Activated CD4-positive, alpha-beta T cell treated with anti-CD3 and anti-CD28 coated beads, Interleukin-2, amount 10 ng/mL, durations not matched to agents 24 days and 14 days (primary cell): ENCODE measurements around the gene PLCXD1. TPM values are rescaled to one million over a fixed set of nuclear protein-coding genes. Genes with fewer than 3 reads are reported as not detected.

ENCODE experiments used
- DNase-seq: peaks from one replicate; pipeline ENCODE4 v3.0.0; 2022
- H3K27ac Mint-ChIP-seq: one replicate; pipeline ENCODE4 v1.8.0; 2022; ENCODE audit warnings: mild to moderate bottlenecking, mixed read lengths
- H3K27me3 Mint-ChIP-seq: one replicate; pipeline ENCODE4 v1.8.0; 2022; ENCODE audit warnings: mixed read lengths
- H3K36me3 Mint-ChIP-seq: one replicate; pipeline ENCODE4 v1.8.0; 2022; ENCODE audit warnings: low read depth, mild to moderate bottlenecking, mixed read lengths
- H3K4me1 Mint-ChIP-seq: one replicate; pipeline ENCODE4 v1.8.0; 2021; ENCODE audit warnings: mixed read lengths
- H3K4me3 Mint-ChIP-seq: one replicate; pipeline ENCODE4 v1.8.0; 2022; ENCODE audit warnings: mild to moderate bottlenecking, moderate library complexity, mixed read lengths
- H3K9me3 Mint-ChIP-seq: one replicate; pipeline ENCODE4 v1.8.0; 2021; ENCODE audit warnings: mixed read lengths
- intact Hi-C: fragments of 100-400 bp; cut with micrococcal nuclease; formaldehyde crosslinking; loops from one replicate; pipeline ENCODE4 v1.15.1; 2023
- total RNA-seq: library from RNA; stranded (reverse); gene quantifications from 2 replicates; pipeline ENCODE4 v1.2.3, GENCODE V29; 2022

The PLCXD1 gene
- total RNA-seq, 1 donor from 2014 or later = 68.7 TPM

DNA sequence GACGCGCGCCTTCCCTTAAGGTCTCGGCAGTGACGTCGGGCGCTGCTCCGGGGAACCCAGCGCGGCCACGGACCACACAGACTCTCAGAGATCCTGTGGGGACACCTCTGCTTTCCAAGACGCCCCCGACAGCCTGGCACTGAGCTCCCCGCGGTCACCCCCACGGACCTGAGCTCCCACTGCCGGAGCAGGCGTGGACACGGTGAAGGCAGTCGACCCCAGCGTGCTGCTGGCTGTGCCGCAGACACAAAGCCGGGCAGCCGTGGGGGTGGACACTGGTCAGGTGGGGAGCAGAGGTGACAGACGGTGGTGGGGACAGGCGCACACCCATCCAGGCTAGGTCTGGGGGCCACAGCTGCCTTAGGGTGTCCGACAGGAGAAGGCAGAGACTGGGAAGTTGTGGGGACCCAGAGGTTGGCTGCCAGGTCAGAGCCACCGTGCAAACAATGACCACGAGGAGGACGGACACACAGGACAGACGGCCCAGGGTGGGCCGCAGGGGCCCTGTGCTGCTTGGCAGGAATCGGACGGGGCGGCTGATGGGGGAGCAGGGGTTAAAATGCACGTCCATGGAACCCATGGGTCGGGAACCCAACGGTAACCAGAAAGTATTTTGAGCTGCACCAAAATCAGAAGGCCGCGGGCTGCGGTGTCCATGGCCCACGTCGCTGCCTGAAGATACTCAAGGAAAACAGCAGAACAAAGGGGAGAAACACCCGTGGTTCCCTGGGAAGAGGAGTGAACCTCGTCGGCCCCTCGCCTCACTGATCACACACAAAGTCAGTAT is 54.0 kb downstream of the PLCXD1 start:
- H3K9me3 Mint-ChIP-seq = no peaks in the 10 kb centered on the region
- H3K36me3 Mint-ChIP-seq = peaks cover 27% of the 10 kb centered on the region
- H3K27me3 Mint-ChIP-seq = no peaks in the 10 kb centered on the region
- H3K27ac Mint-ChIP-seq = no peak overlapping the region
- no peak for DNase-seq
- H3K4me3 Mint-ChIP-seq = no peak overlapping the region
- H3K4me1 Mint-ChIP-seq = no peaks in the 10 kb centered on the region
- intact Hi-C loops = no loop called here

- intact Hi-C loops = no loop called here
- H3K27ac Mint-ChIP-seq = no peak overlapping the region
- no peaks in the 10 kb centered on the region for H3K9me3 Mint-ChIP-seq
- no peaks in the 10 kb centered on the region for H3K27me3 Mint-ChIP-seq
- peaks cover 30% of the 10 kb centered on the region for H3K36me3 Mint-ChIP-seq
- no peaks in the 10 kb centered on the region for H3K4me1 Mint-ChIP-seq
- no peak overlapping the region for H3K4me3 Mint-ChIP-seq
- DNase-seq = no peak
Measured at GRCh38 chrX:335758-336155, 54.6 kb downstream of the PLCXD1 start.

DNA sequence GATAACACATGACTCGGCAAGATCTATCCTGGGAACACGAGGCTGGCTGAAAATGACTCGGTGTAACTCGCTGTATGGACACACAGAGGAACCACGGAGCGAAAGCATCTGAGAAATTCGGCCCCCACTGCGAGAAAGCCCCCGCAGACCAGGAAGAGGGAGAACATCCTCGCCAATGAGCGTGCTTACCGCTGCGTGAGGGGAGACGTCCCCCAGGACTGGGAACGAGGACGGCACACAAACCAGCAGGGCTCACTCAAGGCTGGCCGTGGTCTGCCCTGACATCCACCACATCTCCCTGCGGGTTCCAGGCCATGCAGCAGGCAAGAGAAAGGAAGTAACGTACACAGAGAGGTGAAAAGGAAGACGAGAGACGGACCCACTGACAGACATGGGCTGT is 55.0 kb downstream of the PLCXD1 start:
- Mint-ChIP-seq H3K27ac (no peak overlapping the region), H3K9me3 (no peaks in the 10 kb centered on the region), H3K27me3 (no peaks in the 10 kb centered on the region), H3K4me3 (no peak overlapping the region), H3K4me1 (no peaks in the 10 kb centered on the region), H3K36me3 (peaks cover 33% of the 10 kb centered on the region)
- intact Hi-C loops = no loop called here
- DNase-seq = no peak

DNA sequence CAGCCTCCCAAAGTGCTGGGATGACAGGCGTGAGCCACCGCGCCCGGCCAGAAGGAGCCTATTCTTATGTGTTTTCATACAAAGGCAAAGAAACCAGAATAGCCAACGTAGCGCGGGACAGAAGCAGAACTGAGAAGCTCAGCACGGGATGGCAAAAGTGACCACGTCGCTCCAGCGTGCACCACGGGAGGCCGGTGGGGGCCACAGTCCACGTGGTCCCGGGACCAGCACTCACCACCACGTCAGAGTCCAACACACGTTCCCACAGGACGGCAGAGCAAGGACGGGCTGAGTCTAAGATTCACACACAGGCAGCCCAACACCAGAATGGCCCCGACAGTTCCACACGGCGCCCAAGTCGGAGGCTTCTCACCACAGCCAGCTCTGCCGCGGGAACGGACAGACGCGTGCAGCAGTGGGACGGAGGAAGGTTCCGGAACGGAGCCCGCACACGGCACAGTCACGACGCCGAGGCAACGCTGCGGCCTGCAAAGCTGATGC is 56.2 kb downstream of the PLCXD1 start:
- Mint-ChIP-seq H3K27ac (no peak overlapping the region), H3K9me3 (no peaks in the 10 kb centered on the region), H3K27me3 (no peaks in the 10 kb centered on the region), H3K4me3 (no peak overlapping the region), H3K36me3 (peaks cover 42% of the 10 kb centered on the region), H3K4me1 (no peaks in the 10 kb centered on the region)
- intact Hi-C loops = no loop called here
- no peak for DNase-seq

DNA sequence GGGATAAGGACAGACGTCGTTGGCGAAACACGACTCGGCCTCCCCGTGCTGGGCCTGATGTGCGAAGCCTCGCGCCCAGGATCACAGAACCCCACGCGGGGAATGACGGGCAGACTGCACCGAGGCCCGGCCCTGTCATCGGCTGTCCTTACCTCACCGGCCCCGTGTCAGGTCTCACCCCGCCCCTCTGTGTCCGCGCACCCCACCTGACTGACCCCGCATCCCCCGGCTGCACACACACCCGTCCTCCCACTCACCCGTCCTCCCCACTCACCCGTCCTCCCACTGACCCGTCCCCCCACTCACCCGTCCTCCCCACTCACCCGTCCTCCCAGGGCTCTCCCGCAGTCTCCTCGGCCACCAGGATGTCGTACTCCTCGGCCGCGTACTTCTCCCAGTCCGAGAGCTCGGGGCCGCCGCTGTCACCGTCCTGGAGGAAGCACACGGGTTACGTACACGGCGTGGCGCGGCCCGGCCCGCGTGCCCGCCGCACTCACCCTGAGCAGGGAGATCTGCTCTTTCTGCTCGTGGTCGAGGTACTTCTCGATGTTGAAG is 57.2 kb downstream of the PLCXD1 start:
- intact Hi-C loops = no loop called here
- H3K27me3 Mint-ChIP-seq = no peaks in the 10 kb centered on the region

DNA sequence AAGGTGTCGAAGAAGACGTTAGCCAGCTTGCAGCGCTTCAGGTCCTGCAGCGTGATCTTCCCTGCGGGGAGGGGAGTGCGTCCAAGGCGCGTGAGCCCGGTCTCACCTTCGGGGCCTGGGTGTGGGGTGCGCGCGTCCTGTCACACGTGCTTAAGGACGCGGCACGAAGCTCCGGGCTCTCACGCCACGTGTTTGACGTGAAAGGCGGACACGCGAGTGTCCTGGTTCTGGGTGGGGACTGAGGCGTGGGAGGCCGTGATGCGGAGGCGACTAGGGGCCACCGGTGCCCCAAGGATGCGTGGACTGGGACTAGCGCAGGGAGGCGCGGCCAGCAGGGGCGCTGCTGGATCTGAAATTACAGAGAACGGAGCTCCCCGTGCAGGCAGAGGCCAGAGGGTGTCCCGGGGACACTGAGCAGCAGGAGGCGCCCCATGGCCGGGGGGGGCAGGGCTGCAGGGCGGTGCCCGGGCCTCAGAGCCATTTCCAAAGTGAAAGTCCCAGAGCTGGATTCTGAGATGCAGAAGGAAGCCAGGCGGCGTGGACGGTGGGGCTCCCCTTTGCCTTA is 57.7 kb downstream of the PLCXD1 start:
- no peak overlapping the region for H3K4me3 Mint-ChIP-seq
- no peaks in the 10 kb centered on the region for H3K27me3 Mint-ChIP-seq
- intact Hi-C loops = no loop called here
- no peak overlapping the region for H3K27ac Mint-ChIP-seq
- no peaks in the 10 kb centered on the region for H3K4me1 Mint-ChIP-seq
- H3K9me3 Mint-ChIP-seq = no peaks in the 10 kb centered on the region
- no peak for DNase-seq
- H3K36me3 Mint-ChIP-seq = peaks cover 41% of the 10 kb centered on the region

More for the DNA sequence above, 57.2 kb downstream of the PLCXD1 start:
- Mint-ChIP-seq H3K27ac (no peak overlapping the region), H3K36me3 (peaks cover 41% of the 10 kb centered on the region), H3K9me3 (no peaks in the 10 kb centered on the region), H3K4me1 (no peaks in the 10 kb centered on the region), H3K4me3 (no peak overlapping the region)
- DNase-seq = no peak

DNA sequence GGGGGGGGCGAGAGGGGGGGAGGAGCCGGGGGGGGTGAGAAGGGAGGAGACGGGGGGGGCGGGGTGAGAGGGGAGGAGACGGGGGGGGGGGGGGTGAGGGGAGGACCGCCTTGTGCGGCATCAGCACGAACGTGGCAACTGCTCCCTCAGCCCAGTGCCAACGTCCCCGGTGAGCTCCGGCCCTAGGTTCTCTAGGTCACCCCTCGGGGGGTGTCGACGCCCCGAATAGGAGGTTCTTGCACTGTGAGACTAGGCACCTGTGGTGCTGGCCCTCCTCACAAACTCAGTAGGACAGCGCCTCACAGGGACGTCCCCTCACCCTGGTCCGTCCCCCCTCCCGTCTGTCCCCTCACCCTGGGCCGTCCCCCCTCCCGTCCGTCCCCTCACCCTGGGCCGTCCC is 58.9 kb downstream of the PLCXD1 start:
- no peaks in the 10 kb centered on the region for H3K27me3 Mint-ChIP-seq
- H3K9me3 Mint-ChIP-seq = no peaks in the 10 kb centered on the region
- intact Hi-C loops = no loop called here
- H3K36me3 Mint-ChIP-seq = peaks cover 48% of the 10 kb centered on the region
- no peak overlapping the region for H3K4me3 Mint-ChIP-seq
- no peaks in the 10 kb centered on the region for H3K4me1 Mint-ChIP-seq
- DNase-seq = no peak
- no peak overlapping the region for H3K27ac Mint-ChIP-seq

DNA sequence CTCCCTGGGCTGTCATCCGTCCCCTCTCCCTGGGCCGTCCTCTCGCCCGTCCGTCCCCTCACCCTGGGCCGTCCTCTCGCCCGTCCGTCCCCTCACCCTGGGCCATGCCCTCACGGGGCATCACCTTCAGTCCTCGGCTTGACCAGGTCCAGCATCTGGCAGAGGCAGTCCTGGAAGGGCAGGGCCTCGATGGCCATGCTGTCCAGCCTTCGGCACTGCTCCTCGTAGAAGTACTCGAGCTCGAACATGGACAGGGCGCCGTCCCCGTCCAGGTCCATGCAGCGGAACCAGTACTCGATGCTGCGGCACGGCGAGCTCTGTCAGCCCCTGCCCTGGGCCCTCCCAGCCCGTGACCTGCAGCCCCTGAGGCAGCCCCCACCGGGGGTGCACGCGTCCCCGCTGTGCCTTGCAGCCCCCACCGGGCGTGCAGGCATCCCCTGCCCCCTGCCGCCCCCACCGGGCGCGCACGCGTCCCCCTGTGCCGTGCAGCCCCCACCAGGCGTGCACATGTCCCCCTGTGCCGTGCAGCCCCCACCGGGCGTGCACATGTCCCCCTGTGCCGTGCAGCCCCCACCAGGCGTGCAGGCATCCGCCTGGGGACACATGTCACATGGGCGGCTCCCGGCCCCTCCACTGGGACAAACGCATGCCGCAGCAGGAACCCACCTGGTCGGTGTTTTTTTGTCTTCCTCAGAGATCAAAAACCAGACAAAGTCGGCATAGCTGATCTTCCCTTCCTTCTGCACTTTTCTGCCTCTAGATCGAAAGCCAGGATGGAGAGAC is 59.7 kb downstream of the PLCXD1 start:
- Mint-ChIP-seq H3K4me3 (no peak overlapping the region), H3K4me1 (no peaks in the 10 kb centered on the region), H3K36me3 (peaks cover 50% of the 10 kb centered on the region), H3K9me3 (no peaks in the 10 kb centered on the region), H3K27me3 (no peaks in the 10 kb centered on the region), H3K27ac (no peak overlapping the region)
- intact Hi-C loops = no loop called here
- no peak for DNase-seq

DNA sequence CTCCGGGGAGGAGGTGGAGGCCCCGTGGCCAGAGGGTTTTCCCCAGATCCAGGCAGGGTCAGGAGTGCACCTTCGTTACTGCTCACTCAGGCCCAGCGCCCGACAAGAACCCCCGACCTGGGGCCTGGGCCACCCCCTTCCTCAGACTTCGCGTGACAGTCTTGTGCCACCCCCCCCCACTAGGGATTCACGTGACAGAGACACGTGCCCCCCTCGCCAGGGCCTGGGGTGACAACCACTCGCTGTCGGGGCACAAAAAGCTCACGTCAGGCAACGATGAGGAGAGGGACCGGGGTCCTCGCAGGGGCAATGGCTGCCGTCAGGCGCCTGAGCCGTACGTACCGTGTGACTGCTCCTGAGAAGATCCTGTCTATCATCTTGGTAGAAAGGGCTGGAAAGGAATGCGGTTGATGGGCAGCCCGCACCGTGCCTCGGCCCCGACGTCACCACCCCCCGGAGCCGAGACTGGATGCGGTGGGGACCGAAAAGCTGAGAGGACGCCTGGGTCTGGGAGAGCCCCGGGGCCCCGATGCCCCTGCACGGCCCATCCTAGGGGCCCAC is 60.4 kb downstream of the PLCXD1 start:
- intact Hi-C loops = no loop called here
- Mint-ChIP-seq H3K4me1 (no peaks in the 10 kb centered on the region), H3K4me3 (no peak overlapping the region), H3K9me3 (no peaks in the 10 kb centered on the region), H3K27ac (no peak overlapping the region), H3K36me3 (peaks cover 45% of the 10 kb centered on the region), H3K27me3 (no peaks in the 10 kb centered on the region)
- no peak for DNase-seq

DNA sequence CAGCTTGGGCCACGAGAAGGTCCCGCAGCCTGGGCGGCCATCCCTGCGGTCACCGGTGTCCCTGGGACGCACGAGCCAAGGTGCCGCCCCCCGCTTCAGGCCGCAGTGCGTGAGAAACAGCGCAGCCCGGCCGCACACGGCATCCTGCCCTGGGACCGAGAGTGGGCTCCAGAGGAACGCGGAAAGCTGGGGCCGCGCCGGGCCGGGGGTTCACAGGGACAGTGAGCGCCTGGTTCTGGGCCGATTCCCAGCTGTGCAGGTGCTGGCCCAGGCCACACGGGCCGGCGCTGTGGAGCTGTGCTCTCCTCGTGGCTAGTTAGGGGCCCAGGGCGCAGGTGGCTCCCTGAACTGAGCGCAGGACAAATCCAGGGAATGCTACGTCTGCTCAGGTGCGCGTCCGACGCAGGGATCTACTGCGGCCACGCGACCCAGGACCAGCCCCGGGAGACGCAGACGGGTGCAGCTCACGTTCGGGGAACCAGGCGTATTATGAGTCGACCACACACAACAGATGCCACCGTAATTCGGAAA is 63.3 kb downstream of the PLCXD1 start:
- Mint-ChIP-seq H3K4me1 (no peaks in the 10 kb centered on the region), H3K4me3 (no peak overlapping the region), H3K9me3 (no peaks in the 10 kb centered on the region), H3K27ac (no peak overlapping the region), H3K36me3 (peaks cover 32% of the 10 kb centered on the region), H3K27me3 (no peaks in the 10 kb centered on the region)
- no peak for DNase-seq
- intact Hi-C loops = no loop called here

GRCh38 chrX:345020-345925 is 64.1 kb downstream of the PLCXD1 start:
- H3K27ac Mint-ChIP-seq = no peak overlapping the region
- H3K9me3 Mint-ChIP-seq = no peaks in the 10 kb centered on the region
- no peaks in the 10 kb centered on the region for H3K4me1 Mint-ChIP-seq
- H3K4me3 Mint-ChIP-seq = no peak overlapping the region
- peaks cover 32% of the 10 kb centered on the region for H3K36me3 Mint-ChIP-seq
- no peak for DNase-seq
- intact Hi-C loops = no loop called here
- H3K27me3 Mint-ChIP-seq = no peaks in the 10 kb centered on the region

DNA sequence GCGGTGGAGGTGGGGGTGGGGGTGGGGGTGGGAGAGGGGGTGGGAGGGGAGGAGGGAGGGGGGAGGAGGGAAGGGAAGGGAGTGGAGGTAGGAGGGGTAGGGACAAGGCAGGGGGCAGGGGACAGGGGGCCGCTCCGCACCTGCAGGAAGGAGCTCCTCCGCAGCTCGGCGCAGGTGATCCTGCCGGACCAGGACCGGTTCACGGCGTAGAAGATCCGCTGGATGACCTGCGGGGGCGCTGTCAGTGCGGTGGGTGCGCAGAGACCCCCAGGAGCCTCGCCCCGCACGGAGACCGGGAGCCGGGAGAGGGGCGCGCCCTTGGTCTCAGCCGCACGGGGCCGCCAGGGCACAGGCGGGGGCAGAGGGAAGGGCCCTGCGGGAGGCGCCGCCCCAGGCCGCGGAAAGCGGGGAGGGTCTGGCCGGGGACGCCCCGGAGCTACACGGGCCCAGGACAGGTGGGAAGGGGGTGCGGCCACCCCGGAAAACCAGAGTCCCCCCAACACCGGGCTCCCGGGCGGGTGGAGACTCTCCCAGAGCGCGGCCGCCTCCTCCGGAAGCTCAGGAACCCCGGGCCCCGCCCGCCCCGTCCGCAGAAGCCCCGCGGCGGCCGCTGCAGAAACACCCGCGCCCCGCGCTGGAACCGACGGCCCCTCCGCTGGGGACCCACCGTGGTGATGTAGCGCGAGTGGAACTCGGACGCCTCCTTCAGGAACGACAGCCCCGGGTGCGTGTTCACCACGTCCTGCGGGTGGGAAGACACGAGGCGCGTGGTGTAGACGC is 65.0 kb downstream of the PLCXD1 start:
- Mint-ChIP-seq H3K4me1 (no peaks in the 10 kb centered on the region), H3K27ac (no peak overlapping the region), H3K9me3 (no peaks in the 10 kb centered on the region), H3K36me3 (peaks cover 26% of the 10 kb centered on the region), H3K4me3 (no peak overlapping the region), H3K27me3 (no peaks in the 10 kb centered on the region)
- DNase-seq = no peak
- intact Hi-C loops = no loop called here
